ENCODE measurements around the gene ALX3.

ALX3 gene

GRCh38 chr1:110048240-110048639 lies 22.2 kb downstream of the ALX3 start:
- H3K9me3 ChIP-seq (ENCODE audit: control insufficient read depth, low read length) = no peaks in the 10 kb centered on the region
- no peak overlapping the region for H3K14ac ChIP-seq (ENCODE audit: low read length in 2 of 2)
- H4K91ac ChIP-seq (ENCODE audit: low read length) = no peak overlapping the region
- no peak overlapping the region for H4K8ac ChIP-seq (ENCODE audit: low read length)
- no peak overlapping the region for H3K4me2 ChIP-seq (ENCODE audit: low read length, poor library complexity, severe bottlenecking)
- no peak overlapping the region for H3K18ac ChIP-seq (ENCODE audit: low read depth in 1 of 2, low read length in 2 of 2)
- peaks cover 2% of the 10 kb centered on the region for H3K4me1 ChIP-seq (ENCODE audit: control insufficient read depth, insufficient read depth, low read depth, low read length)
- peaks cover 26% of the 10 kb centered on the region for H3K79me1 ChIP-seq (replicated peaks; ENCODE audit: low read length, poor library complexity, severe bottlenecking)
- no peak overlapping the region for H3K4ac ChIP-seq (ENCODE audit: low read depth in 1 of 2, low read length in 2 of 2)
- H3K9ac ChIP-seq (ENCODE audit: low read length) = peak overlapping the region; percentile 4
- no peak overlapping the region for H2AFZ ChIP-seq (ENCODE audit: low read depth, low read length)
- over 99% methylated on average over 5 of the region's 5 CpGs for WGBS
- no peak overlapping the region for H3K4me3 ChIP-seq (ENCODE audit: insufficient read depth in 1 of 2, low read depth in 1 of 2, low read length in 2 of 2)
- H2BK5ac ChIP-seq (ENCODE audit: low read depth, low read length, poor library complexity, severe bottlenecking) = no peak overlapping the region
- no peak overlapping the region for H2BK120ac ChIP-seq (ENCODE audit: low read depth, low read length)
- no peak overlapping the region for H2BK12ac ChIP-seq (ENCODE audit: low read length in 2 of 2)
- no peak overlapping the region for H2AK5ac ChIP-seq (ENCODE audit: low read length, severe bottlenecking)
- no peak overlapping the region for H3K27ac ChIP-seq (ENCODE audit: low read length, poor library complexity, severe bottlenecking)
- H2BK15ac ChIP-seq (ENCODE audit: low read depth, poor library complexity, severe bottlenecking) = no peak overlapping the region
- H3K27me3 ChIP-seq (ENCODE audit: control insufficient read depth in 1 of 2, insufficient read depth in 1 of 2, low read length in 2 of 2) = no peaks in the 10 kb centered on the region
- H3K23ac ChIP-seq (ENCODE audit: low read length in 2 of 2) = no peak overlapping the region
- no peak for DNase-seq
- peaks cover 79 to 96% of the 10 kb centered on the region in 2 experiments for H3K36me3 ChIP-seq (ENCODE audit: control insufficient read depth in 1 of 2, insufficient read depth in 2 of 2, low read depth in 1 of 2, low read length in 2 of 2)

- no peaks in the 10 kb centered on the region for H3K9me3 ChIP-seq (ENCODE audit: control insufficient read depth, low read length)
- DNase-seq = no peak
- H2BK12ac ChIP-seq (ENCODE audit: low read length in 2 of 2) = no peak overlapping the region
- no peak overlapping the region for H4K8ac ChIP-seq (ENCODE audit: low read length)
- no peak overlapping the region for H2BK120ac ChIP-seq (ENCODE audit: low read depth, low read length)
- no peak overlapping the region for H3K27ac ChIP-seq (ENCODE audit: low read length, poor library complexity, severe bottlenecking)
- H3K4me1 ChIP-seq (ENCODE audit: control insufficient read depth, insufficient read depth, low read depth, low read length) = no peaks in the 10 kb centered on the region
- H2AK5ac ChIP-seq (ENCODE audit: low read length, severe bottlenecking) = no peak overlapping the region
- no peak overlapping the region for H3K23ac ChIP-seq (ENCODE audit: low read length in 2 of 2)
- H2AFZ ChIP-seq (ENCODE audit: low read depth, low read length) = no peak overlapping the region
- H3K27me3 ChIP-seq (ENCODE audit: control insufficient read depth in 1 of 2, insufficient read depth in 1 of 2, low read length in 2 of 2) = no peaks in the 10 kb centered on the region
- no peak overlapping the region for H4K91ac ChIP-seq (ENCODE audit: low read length)
- no peak overlapping the region for H2BK5ac ChIP-seq (ENCODE audit: low read depth, low read length, poor library complexity, severe bottlenecking)
- H3K18ac ChIP-seq (ENCODE audit: low read depth in 1 of 2, low read length in 2 of 2) = no peak overlapping the region
- no peak overlapping the region for H3K9ac ChIP-seq (ENCODE audit: low read length)
- no peak overlapping the region for H3K4me2 ChIP-seq (ENCODE audit: low read length, poor library complexity, severe bottlenecking)
- H3K79me1 ChIP-seq (replicated peaks; ENCODE audit: low read length, poor library complexity, severe bottlenecking) = peaks cover 29% of the 10 kb centered on the region
- peaks cover 78 to 96% of the 10 kb centered on the region in 2 experiments for H3K36me3 ChIP-seq (ENCODE audit: control insufficient read depth in 1 of 2, insufficient read depth in 2 of 2, low read depth in 1 of 2, low read length in 2 of 2)
- no peak overlapping the region for H3K14ac ChIP-seq (ENCODE audit: low read length in 2 of 2)
- H2BK15ac ChIP-seq (ENCODE audit: low read depth, poor library complexity, severe bottlenecking) = no peak overlapping the region
- 89% methylated on average over 3 of the region's 3 CpGs for WGBS
- H3K4ac ChIP-seq (ENCODE audit: low read depth in 1 of 2, low read length in 2 of 2) = no peak overlapping the region
- no peak overlapping the region for H3K4me3 ChIP-seq (ENCODE audit: insufficient read depth in 1 of 2, low read depth in 1 of 2, low read length in 2 of 2)
Observed at GRCh38 chr1:110047463-110047862, 23.0 kb downstream of the ALX3 start.

GRCh38 chr1:110043016-110043415 lies 27.5 kb downstream of the ALX3 start:
- H3K23ac ChIP-seq (ENCODE audit: low read length in 2 of 2) = no peak overlapping the region
- H3K9me3 ChIP-seq (ENCODE audit: control insufficient read depth, low read length) = no peaks in the 10 kb centered on the region
- no peaks in the 10 kb centered on the region for H3K27me3 ChIP-seq (ENCODE audit: control insufficient read depth in 1 of 2, insufficient read depth in 1 of 2, low read length in 2 of 2)
- no peak overlapping the region for H3K4ac ChIP-seq (ENCODE audit: low read depth in 1 of 2, low read length in 2 of 2)
- no peak overlapping the region for H3K27ac ChIP-seq (ENCODE audit: low read length, poor library complexity, severe bottlenecking)
- H2AFZ ChIP-seq (ENCODE audit: low read depth, low read length) = no peak overlapping the region
- H2BK5ac ChIP-seq (ENCODE audit: low read depth, low read length, poor library complexity, severe bottlenecking) = no peak overlapping the region
- H2BK12ac ChIP-seq (ENCODE audit: low read length in 2 of 2) = no peak overlapping the region
- no peak overlapping the region for H3K4me2 ChIP-seq (ENCODE audit: low read length, poor library complexity, severe bottlenecking)
- no peak overlapping the region for H4K91ac ChIP-seq (ENCODE audit: low read length)
- H2BK120ac ChIP-seq (ENCODE audit: low read depth, low read length) = no peak overlapping the region
- H2BK15ac ChIP-seq (ENCODE audit: low read depth, poor library complexity, severe bottlenecking) = no peak overlapping the region
- WGBS = 97% methylated on average over 10 of the region's 10 CpGs
- H2AK5ac ChIP-seq (ENCODE audit: low read length, severe bottlenecking) = no peak overlapping the region
- H3K4me3 ChIP-seq (ENCODE audit: insufficient read depth in 1 of 2, low read depth in 1 of 2, low read length in 2 of 2) = no peak overlapping the region
- DNase-seq = no peak
- H4K8ac ChIP-seq (ENCODE audit: low read length) = no peak overlapping the region
- no peaks in the 10 kb centered on the region for H3K4me1 ChIP-seq (ENCODE audit: control insufficient read depth, insufficient read depth, low read depth, low read length)
- no peak overlapping the region for H3K9ac ChIP-seq (ENCODE audit: low read length)
- H3K18ac ChIP-seq (ENCODE audit: low read depth in 1 of 2, low read length in 2 of 2) = no peak overlapping the region
- peaks cover 56% of the 10 kb centered on the region for H3K79me1 ChIP-seq (replicated peaks; ENCODE audit: low read length, poor library complexity, severe bottlenecking)
- peaks cover 80 to 99% of the 10 kb centered on the region in 2 experiments for H3K36me3 ChIP-seq (ENCODE audit: control insufficient read depth in 1 of 2, insufficient read depth in 2 of 2, low read depth in 1 of 2, low read length in 2 of 2)
- H3K14ac ChIP-seq (ENCODE audit: low read length in 2 of 2) = no peak overlapping the region

GRCh38 chr1:110040548-110040947 lies 29.9 kb downstream of the ALX3 start:
- no peak overlapping the region for H2AFZ ChIP-seq (ENCODE audit: low read depth, low read length)

More at GRCh38 chr1:110040548-110040947, 29.9 kb downstream of the ALX3 start:
- Histone ChIP-seq H3K4me3 (ENCODE audit: insufficient read depth in 1 of 2, low read depth in 1 of 2, low read length in 2 of 2) (no peak overlapping the region), H3K4ac (ENCODE audit: low read depth in 1 of 2, low read length in 2 of 2) (no peak overlapping the region), H3K4me2 (ENCODE audit: low read length, poor library complexity, severe bottlenecking) (no peak overlapping the region), H3K18ac (ENCODE audit: low read depth in 1 of 2, low read length in 2 of 2) (no peak overlapping the region), H2BK120ac (ENCODE audit: low read depth, low read length) (no peak overlapping the region), H3K23ac (ENCODE audit: low read length in 2 of 2) (no peak overlapping the region), H3K36me3 (ENCODE audit: control insufficient read depth in 1 of 2, insufficient read depth in 2 of 2, low read depth in 1 of 2, low read length in 2 of 2) (peaks cover 63 to 83% of the 10 kb centered on the region in 2 experiments), H3K14ac (ENCODE audit: low read length in 2 of 2) (no peak overlapping the region), H4K91ac (ENCODE audit: low read length) (no peak overlapping the region), H2BK15ac (ENCODE audit: low read depth, poor library complexity, severe bottlenecking) (no peak overlapping the region), H3K9ac (ENCODE audit: low read length) (peak overlapping the region; percentile 3), H3K79me1 (replicated peaks; ENCODE audit: low read length, poor library complexity, severe bottlenecking) (peaks cover 49% of the 10 kb centered on the region), H3K9me3 (ENCODE audit: control insufficient read depth, low read length) (no peaks in the 10 kb centered on the region), H3K27me3 (ENCODE audit: control insufficient read depth in 1 of 2, insufficient read depth in 1 of 2, low read length in 2 of 2) (no peaks in the 10 kb centered on the region), H3K27ac (ENCODE audit: low read length, poor library complexity, severe bottlenecking) (no peak overlapping the region), H2AK5ac (ENCODE audit: low read length, severe bottlenecking) (no peak overlapping the region), H2BK5ac (ENCODE audit: low read depth, low read length, poor library complexity, severe bottlenecking) (no peak overlapping the region), H3K4me1 (ENCODE audit: control insufficient read depth, insufficient read depth, low read depth, low read length) (no peaks in the 10 kb centered on the region), H4K8ac (ENCODE audit: low read length) (no peak overlapping the region), H2BK12ac (ENCODE audit: low read length in 2 of 2) (no peak overlapping the region)
- DNase-seq = no peak
- WGBS = 98% methylated on average over 4 of the region's 4 CpGs
